Measurements from ENCODE around the gene LRRC63. TPM values are rescaled to one million over a fixed set of nuclear protein-coding genes. Genes with fewer than 3 reads are reported as not detected.

The LRRC63 gene
- total and polyA plus RNA-seq, 7 donors = 0.03 to 0.04 TPM; not detected in 5

DNA sequence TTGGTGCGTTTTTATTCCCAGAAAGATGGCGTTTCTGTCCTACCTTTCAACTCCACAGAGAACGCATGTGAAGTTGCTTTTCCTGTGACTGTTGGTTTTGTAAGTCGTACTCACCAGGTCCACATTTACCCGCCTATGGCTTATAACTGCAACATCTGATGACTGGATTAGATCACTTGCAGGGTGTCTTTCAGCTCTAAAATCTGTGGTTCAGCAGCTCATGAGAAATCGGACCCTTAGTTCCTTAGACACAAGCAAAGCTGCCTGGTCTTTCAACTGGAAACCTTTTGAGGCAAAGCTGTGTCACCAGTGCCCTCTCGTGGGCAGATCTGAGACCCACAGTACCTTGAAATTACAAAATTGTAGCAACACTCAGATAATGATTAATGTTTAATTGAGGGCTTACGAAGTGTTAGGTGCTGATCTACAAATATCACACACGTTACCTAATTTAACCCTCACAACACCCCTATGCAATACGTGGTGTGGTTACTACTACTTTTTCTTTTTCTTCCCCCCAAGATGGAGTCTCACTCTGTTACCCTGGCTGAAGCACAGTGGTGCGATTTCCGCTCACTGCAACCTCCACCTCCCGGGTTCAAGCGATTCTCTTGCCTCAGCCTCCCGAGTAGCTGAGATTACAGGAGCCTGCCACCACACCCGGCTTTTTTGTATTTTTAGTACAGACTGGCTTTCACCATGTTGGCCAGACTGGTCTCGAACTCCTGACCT, 109.9 kb downstream of the LRRC63 start:
- intact Hi-C loops (cut with DNase I) = no loop called here
- Histone ChIP-seq H3K9me3 (no peaks in the 10 kb centered on the region), H3K36me3 (ENCODE audit: insufficient read depth in 1 of 2, low read depth in 1 of 2) (no peaks in the 10 kb centered on the region), H3K4me3 (no peak overlapping the region), H3K4me1 (no peaks in the 10 kb centered on the region), H3K27ac (no peak overlapping the region), H3K27me3 (ENCODE audit: insufficient read depth in 3 of 3, low read length in 2 of 3) (no peaks in the 10 kb centered on the region)
- TF ChIP-seq, protein P1, sequence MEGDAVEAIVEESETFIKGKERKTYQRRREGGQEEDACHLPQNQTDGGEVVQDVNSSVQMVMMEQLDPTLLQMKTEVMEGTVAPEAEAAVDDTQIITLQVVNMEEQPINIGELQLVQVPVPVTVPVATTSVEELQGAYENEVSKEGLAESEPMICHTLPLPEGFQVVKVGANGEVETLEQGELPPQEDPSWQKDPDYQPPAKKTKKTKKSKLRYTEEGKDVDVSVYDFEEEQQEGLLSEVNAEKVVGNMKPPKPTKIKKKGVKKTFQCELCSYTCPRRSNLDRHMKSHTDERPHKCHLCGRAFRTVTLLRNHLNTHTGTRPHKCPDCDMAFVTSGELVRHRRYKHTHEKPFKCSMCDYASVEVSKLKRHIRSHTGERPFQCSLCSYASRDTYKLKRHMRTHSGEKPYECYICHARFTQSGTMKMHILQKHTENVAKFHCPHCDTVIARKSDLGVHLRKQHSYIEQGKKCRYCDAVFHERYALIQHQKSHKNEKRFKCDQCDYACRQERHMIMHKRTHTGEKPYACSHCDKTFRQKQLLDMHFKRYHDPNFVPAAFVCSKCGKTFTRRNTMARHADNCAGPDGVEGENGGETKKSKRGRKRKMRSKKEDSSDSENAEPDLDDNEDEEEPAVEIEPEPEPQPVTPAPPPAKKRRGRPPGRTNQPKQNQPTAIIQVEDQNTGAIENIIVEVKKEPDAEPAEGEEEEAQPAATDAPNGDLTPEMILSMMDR (IDR thresholded peaks at IDR 0.05) = peak; percentile 38
- ATAC-seq = no peak
- DNase-seq = peak; percentile 34 to 62
- 61 to 64% (median 62%) methylated on average over 17 of the region's 17 CpGs for WGBS, 3 donors

DNA sequence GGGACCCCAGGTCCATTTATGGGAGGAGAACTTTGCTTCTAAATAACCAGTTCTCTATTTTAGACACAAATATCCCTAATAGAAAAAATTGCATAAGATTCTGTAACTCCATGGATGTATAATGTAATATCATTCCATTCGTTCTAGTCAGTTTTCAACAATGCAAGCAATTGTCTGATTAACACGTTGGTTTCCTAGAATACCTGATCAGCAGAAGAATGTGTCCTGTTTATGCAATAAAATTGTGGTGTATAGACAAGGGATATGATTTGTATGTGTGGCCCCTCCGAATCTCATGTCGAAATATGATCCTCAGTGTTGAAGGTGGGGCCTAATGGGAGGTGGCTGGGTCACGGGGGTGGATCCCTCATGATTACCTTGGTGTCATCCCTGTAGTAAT, 113.2 kb downstream of the LRRC63 start:
- H3K4me3 ChIP-seq = no peak overlapping the region
- no peaks in the 10 kb centered on the region for H3K36me3 ChIP-seq (ENCODE audit: insufficient read depth in 1 of 2, low read depth in 1 of 2)
- H3K4me1 ChIP-seq = no peaks in the 10 kb centered on the region
- 69 to 85% (median 76%) methylated on average over 5 of the region's 5 CpGs for WGBS, 3 donors
- DNase-seq (no peak), ATAC-seq (no peak)
- no peaks in the 10 kb centered on the region for H3K27me3 ChIP-seq (ENCODE audit: insufficient read depth in 3 of 3, low read length in 2 of 3)
- TF ChIP-seq, protein P1 (IDR thresholded peaks at IDR 0.05) = no peak
- no peak overlapping the region for H3K27ac ChIP-seq
- no peaks in the 10 kb centered on the region for H3K9me3 ChIP-seq
- intact Hi-C loops (cut with DNase I) = no loop called here

Other genes starting within 250 kb of the LRRC63 start
- 10 to 100 TPM; 25.4 to 31.6 (median 26.9) TPM for gene ZC3H13, start 159.2 kb upstream of the LRRC63 start, total RNA-seq
- gene ZC3H13, start 159.2 kb upstream of the LRRC63 start, polyA plus RNA-seq = 10 to 100 TPM in 1 of 3 donors, 1 to 10 TPM in 2; 6.8 to 14.4 (median 8.9) TPM
- not detected for gene CPB2, start 106.9 kb upstream of the LRRC63 start, total RNA-seq
- gene CPB2, start 106.9 kb upstream of the LRRC63 start, polyA plus RNA-seq = not detected
- gene LCP1, start 29.8 kb upstream of the LRRC63 start, total RNA-seq = 10 to 100 TPM in 2 of 4 donors, 1 to 10 TPM in 2; 8.0 to 14.8 (median 10.4) TPM
- gene LCP1, start 29.8 kb upstream of the LRRC63 start, polyA plus RNA-seq = 1 to 10 TPM; 2.0 to 3.5 (median 2.1) TPM
- 1 to 10 TPM in 3 of 4 donors, under 1 TPM in 1; 0.76 to 1.1 (median 1.1) TPM for gene RUBCNL, start 175.3 kb downstream of the LRRC63 start, total RNA-seq
- gene RUBCNL, start 175.3 kb downstream of the LRRC63 start, polyA plus RNA-seq = under 1 TPM; 0.06 to 0.21 (median 0.09) TPM